WERI-Rb-1 (cell line): ENCODE data around the gene SVEP1.

ENCODE experiments used
- DNase-seq: peaks from one replicate; pipeline ENCODE4 v3.0.0-alpha.2; 2020
- H3K27ac ChIP-seq: fragments of 250-450 bp; sonication (Bioruptor Pico); 2 replicates; pipeline ENCODE4 v1.5.1; 2020; ENCODE audit warnings: mild to moderate bottlenecking, moderate library complexity
- H3K27me3 ChIP-seq: fragments of 250-450 bp; sonication (Bioruptor Pico); 2 replicates; pipeline ENCODE4 v1.5.1; 2021; ENCODE audit warnings: mild to moderate bottlenecking, low read depth, moderate library complexity; ENCODE audit not compliant: insufficient read depth, severe bottlenecking
- H3K36me3 ChIP-seq: fragments of 250-450 bp; sonication (Bioruptor Pico); 2 replicates; pipeline ENCODE4 v1.5.1; 2020; ENCODE audit warnings: mild to moderate bottlenecking, moderate library complexity
- H3K4me3 ChIP-seq: 2 replicates; pipeline ENCODE4 v1.5.1; 2011; ENCODE audit warnings: low read depth, mild to moderate bottlenecking, control low read depth, low read length
- H3K9me3 ChIP-seq: fragments of 250-450 bp; sonication (Bioruptor Pico); 2 replicates; pipeline ENCODE4 v1.5.1; 2021; ENCODE audit warnings: mild to moderate bottlenecking, moderate library complexity; ENCODE audit not compliant: severe bottlenecking
- TF ChIP-seq, protein P1 (sequence below): IDR thresholded peaks from 2 replicates; pipeline ENCODE4 v1.5.1; 2011; ENCODE audit warnings: low read depth, mild to moderate bottlenecking, control low read depth, inconsistent platforms, low read length

The SVEP1 gene

DNA sequence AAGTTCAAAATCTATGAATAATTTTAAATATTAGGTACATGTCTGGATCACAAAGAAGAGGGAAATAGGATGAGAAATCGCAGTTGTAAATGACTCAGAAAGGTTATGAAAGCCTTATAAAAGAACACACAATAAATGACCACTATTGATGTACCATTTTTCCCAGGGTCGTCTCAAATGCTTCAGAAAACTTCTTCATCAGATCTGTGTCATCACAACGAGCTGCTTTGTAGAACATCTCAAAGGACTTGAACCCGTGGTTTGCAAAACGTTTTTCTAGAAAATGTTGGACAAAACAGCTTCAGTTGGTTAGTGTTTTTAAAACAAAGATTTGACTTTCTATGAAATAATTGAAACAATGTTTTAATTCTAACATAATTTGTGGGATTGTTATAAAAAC, 100.1 kb downstream of the SVEP1 start:
- Histone ChIP-seq H3K4me3 (no peak overlapping the region), H3K27ac (no peak overlapping the region), H3K27me3 (peaks cover 84% of the 10 kb centered on the region), H3K9me3 (no peaks in the 10 kb centered on the region), H3K36me3 (no peaks in the 10 kb centered on the region)
- TF ChIP-seq, protein P1, sequence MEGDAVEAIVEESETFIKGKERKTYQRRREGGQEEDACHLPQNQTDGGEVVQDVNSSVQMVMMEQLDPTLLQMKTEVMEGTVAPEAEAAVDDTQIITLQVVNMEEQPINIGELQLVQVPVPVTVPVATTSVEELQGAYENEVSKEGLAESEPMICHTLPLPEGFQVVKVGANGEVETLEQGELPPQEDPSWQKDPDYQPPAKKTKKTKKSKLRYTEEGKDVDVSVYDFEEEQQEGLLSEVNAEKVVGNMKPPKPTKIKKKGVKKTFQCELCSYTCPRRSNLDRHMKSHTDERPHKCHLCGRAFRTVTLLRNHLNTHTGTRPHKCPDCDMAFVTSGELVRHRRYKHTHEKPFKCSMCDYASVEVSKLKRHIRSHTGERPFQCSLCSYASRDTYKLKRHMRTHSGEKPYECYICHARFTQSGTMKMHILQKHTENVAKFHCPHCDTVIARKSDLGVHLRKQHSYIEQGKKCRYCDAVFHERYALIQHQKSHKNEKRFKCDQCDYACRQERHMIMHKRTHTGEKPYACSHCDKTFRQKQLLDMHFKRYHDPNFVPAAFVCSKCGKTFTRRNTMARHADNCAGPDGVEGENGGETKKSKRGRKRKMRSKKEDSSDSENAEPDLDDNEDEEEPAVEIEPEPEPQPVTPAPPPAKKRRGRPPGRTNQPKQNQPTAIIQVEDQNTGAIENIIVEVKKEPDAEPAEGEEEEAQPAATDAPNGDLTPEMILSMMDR, result no peak
- DNase-seq, result no peak

DNA sequence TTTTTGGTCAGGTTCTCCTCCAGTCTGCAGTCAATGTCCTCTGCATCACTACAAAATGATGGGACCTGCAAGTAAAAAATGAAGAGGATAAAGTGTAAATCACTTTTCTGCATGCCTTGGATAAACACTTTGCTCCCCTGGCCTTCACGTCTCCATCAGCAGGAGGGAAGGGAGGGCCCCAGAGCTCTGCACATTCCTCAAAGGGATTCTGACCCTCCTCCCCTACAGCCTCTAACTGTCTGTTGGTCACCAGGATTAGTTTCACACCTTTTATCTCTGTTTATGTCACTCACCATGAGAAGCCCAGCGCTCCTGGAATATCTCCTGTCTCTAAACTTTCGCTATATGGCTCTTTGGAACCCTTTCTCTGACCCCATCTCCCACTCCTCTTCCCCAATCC, 103.3 kb downstream of the SVEP1 start:
- DNase-seq, result no peak
- H3K27me3 ChIP-seq, result peaks cover 82% of the 10 kb centered on the region
- no peak overlapping the region for H3K27ac ChIP-seq
- H3K36me3 ChIP-seq, result no peaks in the 10 kb centered on the region
- no peak overlapping the region for H3K4me3 ChIP-seq
- no peaks in the 10 kb centered on the region for H3K9me3 ChIP-seq
- TF ChIP-seq, protein P1, result no peak

DNA sequence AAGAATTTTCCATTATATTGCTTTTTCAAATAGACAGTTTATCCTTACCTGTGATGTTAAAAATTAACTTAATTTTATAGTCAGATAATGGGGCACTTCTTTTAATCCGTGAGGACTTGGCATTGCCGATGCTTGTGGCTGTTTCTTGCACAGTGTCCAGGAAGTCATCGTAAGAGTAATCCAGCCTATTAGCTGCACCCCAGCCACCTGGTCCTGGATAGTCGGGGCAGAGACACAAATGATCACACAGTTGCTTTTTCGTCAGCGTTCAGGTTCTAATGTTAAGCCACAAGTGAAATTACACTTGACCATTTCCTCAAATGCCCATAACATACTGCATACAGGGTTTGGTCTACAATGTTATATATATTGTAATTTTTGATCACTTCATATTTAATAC, 107.4 kb downstream of the SVEP1 start:
- Histone ChIP-seq H3K27me3 (peaks cover 79% of the 10 kb centered on the region), H3K4me3 (no peak overlapping the region), H3K36me3 (no peaks in the 10 kb centered on the region), H3K9me3 (no peaks in the 10 kb centered on the region), H3K27ac (no peak overlapping the region)
- DNase-seq, result no peak
- TF ChIP-seq, protein P1, result no peak

DNA sequence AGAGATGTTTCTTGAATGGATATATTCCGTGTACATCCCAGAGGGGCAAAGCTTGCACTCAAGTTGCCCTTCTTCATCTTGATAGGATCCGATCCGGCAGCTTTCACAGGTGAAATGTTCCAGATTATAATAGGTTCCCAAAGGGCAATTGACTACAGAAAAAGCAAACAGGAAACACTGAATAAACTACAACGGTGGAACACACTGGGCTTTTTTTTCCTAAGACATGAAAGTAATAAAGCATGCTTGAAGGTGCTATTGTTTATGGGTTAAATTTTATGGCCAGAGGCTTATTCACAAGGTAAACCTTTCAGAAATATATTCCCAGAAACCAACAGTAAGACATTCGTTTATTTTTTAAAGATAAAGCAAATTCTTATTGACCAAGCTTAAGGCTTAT, 110.6 kb downstream of the SVEP1 start:
- H3K27ac ChIP-seq, result no peak overlapping the region
- H3K9me3 ChIP-seq, result no peaks in the 10 kb centered on the region
- H3K4me3 ChIP-seq, result no peak overlapping the region
- peaks cover 87% of the 10 kb centered on the region for H3K27me3 ChIP-seq
- DNase-seq, result no peak
- H3K36me3 ChIP-seq, result no peaks in the 10 kb centered on the region
- TF ChIP-seq, protein P1, result no peak

DNA sequence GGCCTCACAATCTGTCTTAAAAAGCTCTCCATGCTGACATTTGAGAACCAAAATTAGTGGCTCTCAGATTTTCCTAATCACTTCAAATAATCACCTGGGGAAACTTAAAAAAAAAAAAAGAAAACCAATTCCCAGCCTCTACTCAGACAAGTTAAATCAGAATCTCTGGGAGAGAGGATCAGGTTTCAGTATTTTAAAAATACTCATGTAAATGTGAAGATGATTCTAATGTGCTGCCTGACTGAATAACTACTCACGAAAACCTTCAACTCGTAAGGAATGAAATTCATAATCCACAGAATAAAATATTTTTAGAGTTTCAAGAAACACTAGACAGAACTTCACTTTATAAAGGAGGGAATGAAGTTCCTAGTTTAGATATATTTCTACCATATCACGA, 114.4 kb downstream of the SVEP1 start:
- peaks cover 89% of the 10 kb centered on the region for H3K27me3 ChIP-seq
- H3K27ac ChIP-seq, result no peak overlapping the region
- H3K36me3 ChIP-seq, result no peaks in the 10 kb centered on the region
- H3K4me3 ChIP-seq, result no peak overlapping the region
- H3K9me3 ChIP-seq, result no peaks in the 10 kb centered on the region
- TF ChIP-seq, protein P1, result no peak
- no peak for DNase-seq

DNA sequence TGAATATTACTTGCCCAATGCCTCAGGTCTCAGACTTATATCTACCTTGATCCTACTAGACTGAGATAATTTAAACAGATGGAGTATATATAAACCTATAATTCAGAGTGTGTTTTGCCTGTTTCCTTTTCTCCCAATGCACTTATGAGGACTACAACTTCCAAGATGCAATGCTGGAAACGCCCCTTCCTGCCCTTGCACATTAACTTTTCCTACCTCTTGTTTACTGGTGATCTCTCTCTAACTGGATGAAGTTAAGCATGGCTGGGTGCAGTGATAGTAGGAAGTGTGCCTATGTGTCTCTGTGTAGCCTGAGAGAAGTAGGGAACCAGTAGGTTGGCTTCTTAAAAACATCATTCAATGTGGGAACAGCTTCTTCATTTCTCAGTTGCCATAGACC, 115.2 kb downstream of the SVEP1 start:
- Histone ChIP-seq H3K27me3 (peaks cover 84% of the 10 kb centered on the region), H3K9me3 (no peaks in the 10 kb centered on the region), H3K36me3 (no peaks in the 10 kb centered on the region), H3K27ac (no peak overlapping the region), H3K4me3 (no peak overlapping the region)
- DNase-seq, result no peak
- TF ChIP-seq, protein P1, result no peak
